ENCODE data around the gene HOXA7.
A peak's percentile ranks its signal among the peaks of the same experiment; 100 is the strongest.

HOXA7 gene

GRCh38 chr7:27107391-27108381, 48.8 kb downstream of the HOXA7 start:
- peak overlapping the region; percentile 92 for H3K27ac ChIP-seq (ENCODE audit: low read depth, low read length)
- H3K4me3 ChIP-seq (ENCODE audit: low read depth in 1 of 5, low read length in 5 of 5) = peak overlapping the region in 3 of 5 donors; percentile 50 to 60 (median 55)
- no peaks in the 10 kb centered on the region for H3K27me3 ChIP-seq (ENCODE audit: control insufficient read depth in 5 of 5, insufficient read depth in 4 of 5, low read length in 5 of 5)
- H3K4me1 ChIP-seq (ENCODE audit: control insufficient read depth in 5 of 5, insufficient read depth in 5 of 5, low read length in 5 of 5) = peaks cover 12 to 89% (median 82%) of the 10 kb centered on the region in 5 donors
- H3K9ac ChIP-seq (ENCODE audit: low read length in 5 of 5) = peak overlapping the region in 1 of 5 donors; percentile 59
- H3K36me3 ChIP-seq (ENCODE audit: control insufficient read depth in 5 of 5, insufficient read depth in 5 of 5, low read length in 5 of 5) = peaks cover 0 to 6% (median 3%) of the 10 kb centered on the region in 5 donors
- H3K9me3 ChIP-seq (ENCODE audit: control insufficient read depth in 5 of 5, low read length in 5 of 5) = no peaks in the 10 kb centered on the region

GRCh38 chr7:27106901-27107240, 49.6 kb downstream of the HOXA7 start:
- Histone ChIP-seq H3K27ac (ENCODE audit: low read depth, low read length) (peak overlapping the region; percentile 92), H3K27me3 (ENCODE audit: control insufficient read depth in 5 of 5, insufficient read depth in 4 of 5, low read length in 5 of 5) (no peaks in the 10 kb centered on the region), H3K4me1 (ENCODE audit: control insufficient read depth in 5 of 5, insufficient read depth in 5 of 5, low read length in 5 of 5) (peaks cover 9 to 89% (median 76%) of the 10 kb centered on the region in 5 donors), H3K9ac (ENCODE audit: low read length in 5 of 5) (peak overlapping the region in 4 of 5 donors; percentile 11 to 43 (median 28)), H3K9me3 (ENCODE audit: control insufficient read depth in 5 of 5, low read length in 5 of 5) (no peaks in the 10 kb centered on the region), H3K36me3 (ENCODE audit: control insufficient read depth in 5 of 5, insufficient read depth in 5 of 5, low read length in 5 of 5) (peaks cover 0 to 6% (median 3%) of the 10 kb centered on the region in 5 donors), H3K4me3 (ENCODE audit: low read depth in 1 of 5, low read length in 5 of 5) (peak overlapping the region in 4 of 5 donors; percentile 42 to 60 (median 57))

GRCh38 chr7:27106181-27106900, 50.1 kb downstream of the HOXA7 start:
- peak overlapping the region in 3 of 5 donors; percentile 11 to 43 (median 18) for H3K9ac ChIP-seq (ENCODE audit: low read length in 5 of 5)
- H3K27ac ChIP-seq (ENCODE audit: low read depth, low read length) = peak overlapping the region; percentile 92
- H3K4me3 ChIP-seq (ENCODE audit: low read depth in 1 of 5, low read length in 5 of 5) = peak overlapping the region; percentile 38 to 60 (median 56)
- no peaks in the 10 kb centered on the region for H3K27me3 ChIP-seq (ENCODE audit: control insufficient read depth in 5 of 5, insufficient read depth in 4 of 5, low read length in 5 of 5)
- H3K9me3 ChIP-seq (ENCODE audit: control insufficient read depth in 5 of 5, low read length in 5 of 5) = no peaks in the 10 kb centered on the region
- peaks cover 6 to 89% (median 76%) of the 10 kb centered on the region in 5 donors for H3K4me1 ChIP-seq (ENCODE audit: control insufficient read depth in 5 of 5, insufficient read depth in 5 of 5, low read length in 5 of 5)
- peaks cover 0 to 6% (median 4%) of the 10 kb centered on the region in 5 donors for H3K36me3 ChIP-seq (ENCODE audit: control insufficient read depth in 5 of 5, insufficient read depth in 5 of 5, low read length in 5 of 5)

GRCh38 chr7:27105301-27106031, 51.0 kb downstream of the HOXA7 start:
- H3K27me3 ChIP-seq (ENCODE audit: control insufficient read depth in 5 of 5, insufficient read depth in 4 of 5, low read length in 5 of 5) = no peaks in the 10 kb centered on the region
- H3K4me1 ChIP-seq (ENCODE audit: control insufficient read depth in 5 of 5, insufficient read depth in 5 of 5, low read length in 5 of 5) = peaks cover 10 to 89% (median 76%) of the 10 kb centered on the region in 5 donors
- H3K27ac ChIP-seq (ENCODE audit: low read depth, low read length) = peak overlapping the region; percentile 92

GRCh38 chr7:27104341-27105058, 52.0 kb downstream of the HOXA7 start:
- H3K4me1 ChIP-seq (ENCODE audit: control insufficient read depth in 5 of 5, insufficient read depth in 5 of 5, low read length in 5 of 5) = peaks cover 8 to 83% (median 69%) of the 10 kb centered on the region in 5 donors
- H3K27me3 ChIP-seq (ENCODE audit: control insufficient read depth in 5 of 5, insufficient read depth in 4 of 5, low read length in 5 of 5) = no peaks in the 10 kb centered on the region

More at GRCh38 chr7:27105301-27106031, 51.0 kb downstream of the HOXA7 start:
- Histone ChIP-seq H3K9me3 (ENCODE audit: control insufficient read depth in 5 of 5, low read length in 5 of 5) (no peaks in the 10 kb centered on the region), H3K36me3 (ENCODE audit: control insufficient read depth in 5 of 5, insufficient read depth in 5 of 5, low read length in 5 of 5) (peaks cover 0 to 9% (median 6%) of the 10 kb centered on the region in 5 donors), H3K4me3 (ENCODE audit: low read depth in 1 of 5, low read length in 5 of 5) (no peak overlapping the region), H3K9ac (ENCODE audit: low read length in 5 of 5) (no peak overlapping the region)

More at GRCh38 chr7:27104341-27105058, 52.0 kb downstream of the HOXA7 start:
- Histone ChIP-seq H3K4me3 (ENCODE audit: low read depth in 1 of 5, low read length in 5 of 5) (peak overlapping the region in 1 of 5 donors; percentile 61), H3K9me3 (ENCODE audit: control insufficient read depth in 5 of 5, low read length in 5 of 5) (no peaks in the 10 kb centered on the region), H3K36me3 (ENCODE audit: control insufficient read depth in 5 of 5, insufficient read depth in 5 of 5, low read length in 5 of 5) (peaks cover 0 to 6% (median 4%) of the 10 kb centered on the region in 5 donors), H3K9ac (ENCODE audit: low read length in 5 of 5) (peak overlapping the region in 1 of 5 donors; percentile 16), H3K27ac (ENCODE audit: low read depth, low read length) (peak overlapping the region; percentile 92)

Data from subcutaneous abdominal adipose tissue (tissue), 5 donors.